Smooth muscle cell (in vitro differentiated cells): ENCODE data around the gene GTF3C1. TPM values are rescaled to one million over a fixed set of nuclear protein-coding genes. Genes with fewer than 3 reads are reported as not detected.

Source experiments
- DNase-seq: peaks from one replicate; lab custom pipeline; 2025; ENCODE audit not compliant: unreplicated experiment; lab: John Stamatoyannopoulos, UW
- H2AFZ ChIP-seq: fragments of 200-600 bp; sonication (generic); 2 replicates; pipeline ENCODE4 v1.6.0; 2016; ENCODE audit warnings: antibody characterized with exemption, low read depth, mild to moderate bottlenecking
- H3F3A ChIP-seq: fragments of 200-600 bp; sonication (generic); 2 replicates; pipeline ENCODE4 v1.6.0; 2017; ENCODE audit warnings: antibody characterized with exemption, low read depth
- H3K27ac ChIP-seq: fragments of 200-600 bp; sonication (generic); 2 replicates; pipeline ENCODE4 v1.5.1; 2016; ENCODE audit warnings: low read depth, mild to moderate bottlenecking
- H3K27me3 ChIP-seq: fragments of 200-600 bp; sonication (generic); 2 replicates; pipeline ENCODE4 v1.6.1; 2016; ENCODE audit warnings: low read depth, mild to moderate bottlenecking
- H3K36me3 ChIP-seq: fragments of 200-600 bp; sonication (generic); 2 replicates; pipeline ENCODE4 v1.5.1; 2016; ENCODE audit warnings: low read depth
- H3K4me1 ChIP-seq: fragments of 200-600 bp; sonication (generic); 2 replicates; pipeline ENCODE4 v1.5.1; 2016; ENCODE audit warnings: low read depth
- H3K4me2 ChIP-seq: fragments of 200-600 bp; sonication (generic); 2 replicates; pipeline ENCODE4 v1.6.0; 2016; ENCODE audit warnings: mild to moderate bottlenecking
- H3K4me3 ChIP-seq: fragments of 200-600 bp; sonication (generic); 2 replicates; pipeline ENCODE4 v1.5.1; 2016; ENCODE audit warnings: mild to moderate bottlenecking
- H3K79me2 ChIP-seq: fragments of 200-600 bp; sonication (generic); 2 replicates; pipeline ENCODE4 v1.6.0; 2016; ENCODE audit warnings: low read depth, mild to moderate bottlenecking
- H3K9ac ChIP-seq: fragments of 200-600 bp; sonication (generic); 2 replicates; pipeline ENCODE4 v1.6.0; 2016; ENCODE audit warnings: low read depth
- H3K9me3 ChIP-seq: fragments of 200-600 bp; sonication (generic); replicated peaks from 2 replicates; pipeline ENCODE4 v1.5.1; 2016; ENCODE audit warnings: low read depth
- H4K20me1 ChIP-seq: fragments of 200-600 bp; sonication (generic); 2 replicates; pipeline ENCODE4 v1.6.0; 2016; ENCODE audit warnings: low read depth
- CTCF ChIP-seq: fragments of 200-600 bp; sonication (generic); IDR thresholded peaks from 2 replicates; pipeline ENCODE4 v1.5.1; 2017; ENCODE audit warnings: borderline replicate concordance, mild to moderate bottlenecking, antibody characterized with exemption; ENCODE audit not compliant: insufficient read depth, poor library complexity, severe bottlenecking
- WGBS: methylation state at CpG from one replicate; pipeline ENCODE4 v1.1.7; 2016; ENCODE audit warnings: low lambda C conversion rate; 5-methylcytosine and 5-hydroxymethylcytosine counted together
- polyA plus RNA-seq: library from polyadenylated mRNA; unstranded; fragments of >200 nt; fragmentation: Nextera tagmentation; extraction: Ambion mirVana; gene quantifications from 2 replicates; pipeline ENCODE4 v1.2.1, GENCODE V29; 2016
- total RNA-seq: library from RNA; depleted of rRNA; stranded (reverse); fragments of >200 nt; gene quantifications from 2 replicates; pipeline ENCODE4 v1.2.3, GENCODE V29; 2014

GTF3C1 gene
- total and polyA plus RNA-seq, 2 experiments from 2014 or later, result 47.6 to 78.5 TPM

- Histone ChIP-seq H3K4me3 (no peak overlapping the region), H3K4me1 (no peaks in the 10 kb centered on the region), H3K9ac (no peak overlapping the region), H3K4me2 (no peak overlapping the region), H3K27me3 (no peaks in the 10 kb centered on the region), H3K36me3 (no peaks in the 10 kb centered on the region), H4K20me1 (no peaks in the 10 kb centered on the region), H3K79me2 (no peaks in the 10 kb centered on the region), H3K9me3 (no peaks in the 10 kb centered on the region), H2AFZ (no peak overlapping the region), H3F3A (no peaks in the 10 kb centered on the region), H3K27ac (no peak overlapping the region)
- WGBS, result 70% methylated on average over 12 of the region's 12 CpGs
- no peak for DNase-seq
- no peak for TF ChIP-seq CTCF
Observed at GRCh38 chr16:27455700-27456099, 94.0 kb downstream of the GTF3C1 start.

- WGBS, result 93% methylated on average over 3 of the region's 3 CpGs
- no peak for TF ChIP-seq CTCF
- no peaks in the 10 kb centered on the region for H3K27me3 ChIP-seq
Observed at GRCh38 chr16:27453494-27453825, 96.3 kb downstream of the GTF3C1 start.

GRCh38 chr16:27452569-27453493 lies 96.9 kb downstream of the GTF3C1 start:
- Histone ChIP-seq H3K79me2 (no peaks in the 10 kb centered on the region), H3K4me3 (no peak overlapping the region), H3K27ac (no peak overlapping the region), H4K20me1 (no peaks in the 10 kb centered on the region), H3K4me2 (no peak overlapping the region), H3K9ac (no peak overlapping the region), H3K27me3 (no peaks in the 10 kb centered on the region), H3F3A (no peaks in the 10 kb centered on the region), H3K9me3 (no peaks in the 10 kb centered on the region), H3K4me1 (no peaks in the 10 kb centered on the region), H2AFZ (no peak overlapping the region), H3K36me3 (no peaks in the 10 kb centered on the region)
- no peak for DNase-seq
- 80% methylated on average over 16 of the region's 16 CpGs for WGBS
- TF ChIP-seq CTCF, result no peak

More at GRCh38 chr16:27453494-27453825, 96.3 kb downstream of the GTF3C1 start:
- Histone ChIP-seq H3K4me3 (no peak overlapping the region), H3K9ac (no peak overlapping the region), H3K79me2 (no peaks in the 10 kb centered on the region), H3F3A (no peaks in the 10 kb centered on the region), H3K27ac (no peak overlapping the region), H3K9me3 (no peaks in the 10 kb centered on the region), H4K20me1 (no peaks in the 10 kb centered on the region), H3K4me2 (no peak overlapping the region), H3K4me1 (no peaks in the 10 kb centered on the region), H2AFZ (no peak overlapping the region), H3K36me3 (no peaks in the 10 kb centered on the region)
- DNase-seq, result no peak

- no peaks in the 10 kb centered on the region for H3K9me3 ChIP-seq
- no peak for DNase-seq
- H3K27ac ChIP-seq, result no peak overlapping the region
- no peak for TF ChIP-seq CTCF
- H3K27me3 ChIP-seq, result no peaks in the 10 kb centered on the region
- H3K36me3 ChIP-seq, result no peaks in the 10 kb centered on the region
- H4K20me1 ChIP-seq, result no peaks in the 10 kb centered on the region
- H3K9ac ChIP-seq, result no peak overlapping the region
- no peak overlapping the region for H3K4me3 ChIP-seq
- no peaks in the 10 kb centered on the region for H3K4me1 ChIP-seq
- WGBS, result 86% methylated on average over 5 of the region's 5 CpGs
- H3K79me2 ChIP-seq, result no peaks in the 10 kb centered on the region
- no peaks in the 10 kb centered on the region for H3F3A ChIP-seq
- no peak overlapping the region for H3K4me2 ChIP-seq
- H2AFZ ChIP-seq, result no peak overlapping the region
Observed at GRCh38 chr16:27450196-27450549, 99.5 kb downstream of the GTF3C1 start.
